CD4-positive, alpha-beta T cell treated with Interleukin-4 for 4 hours (primary cell): ENCODE measurements around the gene MN1.

Experiments
- DNase-seq: peaks from one replicate; pipeline ENCODE4 v3.0.0-alpha.2; 2020

MN1 gene

DNA sequence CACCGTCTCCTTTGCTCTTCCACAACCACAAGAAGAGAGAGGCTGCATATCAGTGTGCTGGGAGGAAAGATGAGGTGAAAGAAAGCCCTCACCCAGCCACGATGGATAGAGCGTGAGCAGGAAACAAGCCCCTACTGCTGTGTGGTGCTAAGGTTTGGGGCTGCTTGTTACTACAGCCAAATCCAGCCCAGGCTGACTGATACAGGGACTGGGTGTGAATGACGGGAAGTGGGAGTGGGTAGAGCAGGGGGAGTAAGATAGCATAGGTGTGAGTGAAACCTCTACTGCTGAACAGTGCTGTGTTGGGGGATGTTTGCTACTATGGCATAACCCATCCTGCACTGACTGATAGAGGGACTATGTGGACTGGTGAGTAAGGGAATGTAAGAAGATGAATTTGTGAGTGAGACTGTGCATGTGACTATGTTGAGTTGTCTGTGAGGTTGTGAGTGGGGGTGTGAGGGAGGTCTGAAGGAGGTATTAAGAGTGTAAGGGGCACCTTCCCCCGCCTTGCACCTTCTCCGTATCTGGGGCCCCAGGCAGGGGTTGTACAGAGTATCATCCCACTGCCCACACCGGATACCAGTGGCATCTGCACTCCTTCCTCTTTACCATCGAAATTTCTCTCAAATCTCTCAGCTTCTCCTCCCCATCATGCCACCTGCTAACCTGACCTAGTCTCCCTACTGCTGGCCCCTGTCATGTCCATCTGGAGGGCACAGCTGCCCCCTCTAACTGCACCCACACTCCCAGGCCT is 91.5 kb downstream of the MN1 start:
- no peak for DNase-seq

- no peak for DNase-seq
Observed at GRCh38 chr22:27706489-27706888, 95.1 kb downstream of the MN1 start.

GRCh38 chr22:27705408-27706080 is 96.0 kb downstream of the MN1 start:
- DNase-seq: no peak

DNA sequence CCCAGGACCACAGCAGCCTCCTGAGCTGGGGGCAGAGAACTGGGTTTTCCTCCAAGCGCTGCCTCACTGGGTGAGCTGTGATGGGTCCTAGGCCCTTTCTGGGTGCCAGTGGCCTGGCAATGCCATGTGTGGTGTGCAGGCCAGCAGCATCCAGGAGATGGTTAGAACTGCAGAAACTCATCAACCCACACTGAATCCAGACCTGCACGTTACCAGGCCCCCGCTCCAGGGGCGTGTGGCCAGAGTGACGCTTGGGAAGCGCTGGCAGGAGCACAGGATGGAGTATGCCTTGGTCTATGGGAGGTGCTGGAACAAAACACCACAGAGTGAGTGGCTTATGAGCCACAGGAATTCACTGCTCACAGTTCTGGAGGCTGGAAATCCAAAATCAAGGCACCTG is 97.0 kb downstream of the MN1 start:
- DNase-seq: no peak

DNA sequence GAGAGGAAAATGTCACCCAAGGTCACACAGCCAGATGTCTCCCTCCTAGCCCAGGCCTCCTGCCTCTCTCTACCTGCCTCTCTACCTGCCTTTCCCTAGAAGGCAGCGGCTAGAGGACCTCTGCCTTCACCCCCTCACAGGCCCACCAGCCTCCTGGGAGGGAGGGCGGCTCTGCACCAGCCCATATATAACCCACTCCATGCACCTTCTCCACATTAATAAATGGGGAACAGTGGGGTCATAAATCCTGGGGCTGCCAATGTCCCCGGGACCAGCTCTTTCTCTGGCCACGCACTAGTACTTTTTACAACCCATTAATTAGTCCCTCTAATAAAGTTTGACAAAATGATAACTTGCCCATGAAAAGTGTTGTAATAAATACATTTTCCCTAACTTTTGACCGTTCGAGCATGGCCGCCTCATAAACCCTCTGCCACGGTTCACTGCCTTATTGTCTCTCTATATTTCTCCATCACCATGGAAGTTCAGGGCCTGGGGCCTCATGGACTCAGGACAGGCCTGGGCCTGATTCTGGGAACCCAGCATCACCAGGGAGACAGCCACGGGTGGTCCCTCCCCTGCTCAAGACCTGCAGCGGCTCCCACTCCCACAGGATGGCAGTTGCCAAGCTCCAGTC is 102.1 kb downstream of the MN1 start:
- DNase-seq: no peak

DNA sequence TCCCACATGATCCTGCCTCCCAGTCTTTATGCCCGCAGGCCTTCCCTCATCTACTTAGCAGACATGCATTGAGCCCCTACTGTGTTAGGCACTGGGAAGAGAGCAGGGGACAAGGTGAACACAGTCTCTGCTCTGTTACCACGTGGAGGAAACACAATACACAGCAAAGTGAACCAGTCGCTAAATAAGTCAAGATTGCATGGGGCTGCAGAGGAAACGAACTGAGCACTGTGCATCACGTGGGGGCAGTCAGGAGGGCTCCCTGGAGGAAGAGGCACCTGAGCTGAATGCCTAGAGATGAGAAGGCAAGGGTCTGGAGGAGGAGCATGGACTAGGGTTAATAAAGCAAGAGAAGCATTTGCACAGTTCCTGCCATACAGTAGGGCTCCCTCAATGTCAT is 102.7 kb downstream of the MN1 start:
- no peak for DNase-seq
